ENCODE measurements around the gene OR2M4.

The OR2M4 gene, protein sequence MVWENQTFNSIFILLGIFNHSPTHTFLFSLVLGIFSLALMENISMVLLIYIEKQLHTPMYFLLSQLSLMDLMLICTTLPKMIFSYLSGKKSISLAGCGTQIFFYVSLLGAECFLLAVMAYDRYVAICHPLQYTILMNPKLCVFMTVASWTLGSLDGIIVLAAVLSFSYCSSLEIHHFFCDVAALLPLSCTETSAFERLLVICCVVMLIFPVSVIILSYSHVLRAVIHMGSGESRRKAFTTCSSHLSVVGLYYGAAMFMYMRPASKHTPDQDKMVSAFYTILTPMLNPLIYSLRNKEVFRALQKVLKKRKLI

DNA sequence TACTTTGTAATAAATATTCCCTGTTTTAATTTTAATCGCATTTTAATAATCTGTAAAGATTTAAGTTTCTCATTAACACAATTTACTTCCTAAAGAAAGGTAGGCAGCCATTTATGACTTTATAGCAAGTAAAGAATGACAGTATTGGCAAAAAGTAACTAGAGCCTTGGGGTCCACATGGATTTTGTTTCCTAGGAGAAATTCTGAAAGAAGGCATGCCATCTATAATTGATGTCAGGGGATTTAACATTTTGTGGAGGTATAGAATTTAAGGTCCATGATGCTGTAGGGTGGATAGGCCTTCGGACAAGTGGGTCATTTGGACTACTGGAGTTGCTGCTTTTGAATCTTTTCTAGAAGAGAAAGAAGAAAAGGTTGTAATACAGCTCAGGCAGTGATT lies at the start of gene OR2M4:
TSS of gene OR2M4 (plus strand) at position 301 of the 400 bp plus-strand sequence. CDS start 7,512 bp downstream, outside the sequence.
- H3K4me3 ChIP-seq = no peak within 1 kb of the TSS
- TF ChIP-seq, protein P1, sequence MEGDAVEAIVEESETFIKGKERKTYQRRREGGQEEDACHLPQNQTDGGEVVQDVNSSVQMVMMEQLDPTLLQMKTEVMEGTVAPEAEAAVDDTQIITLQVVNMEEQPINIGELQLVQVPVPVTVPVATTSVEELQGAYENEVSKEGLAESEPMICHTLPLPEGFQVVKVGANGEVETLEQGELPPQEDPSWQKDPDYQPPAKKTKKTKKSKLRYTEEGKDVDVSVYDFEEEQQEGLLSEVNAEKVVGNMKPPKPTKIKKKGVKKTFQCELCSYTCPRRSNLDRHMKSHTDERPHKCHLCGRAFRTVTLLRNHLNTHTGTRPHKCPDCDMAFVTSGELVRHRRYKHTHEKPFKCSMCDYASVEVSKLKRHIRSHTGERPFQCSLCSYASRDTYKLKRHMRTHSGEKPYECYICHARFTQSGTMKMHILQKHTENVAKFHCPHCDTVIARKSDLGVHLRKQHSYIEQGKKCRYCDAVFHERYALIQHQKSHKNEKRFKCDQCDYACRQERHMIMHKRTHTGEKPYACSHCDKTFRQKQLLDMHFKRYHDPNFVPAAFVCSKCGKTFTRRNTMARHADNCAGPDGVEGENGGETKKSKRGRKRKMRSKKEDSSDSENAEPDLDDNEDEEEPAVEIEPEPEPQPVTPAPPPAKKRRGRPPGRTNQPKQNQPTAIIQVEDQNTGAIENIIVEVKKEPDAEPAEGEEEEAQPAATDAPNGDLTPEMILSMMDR (IDR thresholded peaks at IDR 0.05) = no peak
- no peak within 1 kb of the TSS for H3K27ac ChIP-seq
- DNase-seq (ENCODE audit: low spot score) = no peak

DNA sequence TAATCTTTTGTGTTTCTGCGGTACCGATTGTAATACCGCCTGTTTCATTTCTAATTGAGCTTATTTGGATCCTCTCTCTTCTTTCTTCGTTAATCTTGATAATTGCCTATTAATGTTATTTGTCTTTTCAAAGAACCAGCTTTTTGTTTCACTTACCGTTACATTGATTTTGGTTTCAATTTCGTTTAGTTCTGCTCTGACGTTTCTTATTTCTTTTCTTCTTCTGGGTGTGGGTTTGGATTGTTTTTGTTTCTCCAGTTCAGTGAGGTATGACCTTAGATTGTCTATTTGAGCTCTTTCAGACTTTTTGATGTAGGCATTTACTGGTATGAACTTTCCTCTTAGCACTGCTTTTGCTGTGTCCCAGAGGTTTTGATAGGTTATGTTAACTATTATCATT lies 47.2 kb upstream of the OR2M4 start:
- H3K27ac ChIP-seq = no peak overlapping the region
- no peak overlapping the region for H3K4me3 ChIP-seq
- no peak for DNase-seq (ENCODE audit: low spot score)
- TF ChIP-seq, protein P1 (IDR thresholded peaks at IDR 0.05) = no peak

DNA sequence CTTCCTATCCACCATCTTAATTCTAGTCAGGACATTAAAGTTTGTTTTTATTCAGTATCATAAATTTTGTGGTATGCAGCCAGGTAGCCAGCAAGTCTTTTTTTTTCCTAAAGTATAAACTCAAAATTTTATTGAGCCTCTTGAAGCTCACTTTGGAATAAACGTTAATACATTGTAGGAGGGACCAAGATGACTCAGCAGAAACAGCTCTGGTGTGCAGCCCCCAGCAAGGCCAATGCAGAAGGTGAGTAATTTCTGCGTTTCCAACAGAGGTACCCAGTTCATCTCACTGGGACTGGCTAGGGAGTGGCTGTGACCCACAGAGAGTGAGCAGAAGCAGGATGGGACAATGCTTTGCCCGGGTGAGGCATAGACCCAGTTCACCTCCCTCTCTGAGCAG lies 43.9 kb upstream of the OR2M4 start:
- Histone ChIP-seq H3K4me3 (no peak overlapping the region), H3K27ac (no peak overlapping the region)
- DNase-seq (ENCODE audit: low spot score) = no peak
- TF ChIP-seq, protein P1 (IDR thresholded peaks at IDR 0.05) = no peak

DNA sequence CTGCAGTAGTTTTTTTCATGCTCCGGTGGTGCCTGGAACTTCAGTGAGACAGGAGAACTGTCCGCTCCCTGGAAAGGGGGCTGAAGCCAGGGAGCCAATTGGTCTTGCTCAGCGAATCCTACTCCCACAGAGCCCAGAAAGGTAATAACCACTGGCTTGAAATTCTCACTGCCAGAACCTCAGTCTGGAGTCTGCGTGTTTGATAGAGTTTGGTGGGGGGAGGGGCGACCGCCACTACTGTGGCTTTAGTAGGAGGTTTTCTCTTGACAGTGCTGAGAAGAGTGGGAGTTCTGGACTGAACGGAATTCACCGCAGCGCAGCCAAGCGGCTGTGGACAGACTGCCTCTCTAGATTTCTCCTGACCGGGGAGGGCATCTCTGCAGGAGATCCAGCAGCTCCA lies 42.2 kb upstream of the OR2M4 start:
- H3K27ac ChIP-seq = no peak overlapping the region
- TF ChIP-seq, protein P1 (IDR thresholded peaks at IDR 0.05) = no peak
- DNase-seq (ENCODE audit: low spot score) = no peak
- no peak overlapping the region for H3K4me3 ChIP-seq

DNA sequence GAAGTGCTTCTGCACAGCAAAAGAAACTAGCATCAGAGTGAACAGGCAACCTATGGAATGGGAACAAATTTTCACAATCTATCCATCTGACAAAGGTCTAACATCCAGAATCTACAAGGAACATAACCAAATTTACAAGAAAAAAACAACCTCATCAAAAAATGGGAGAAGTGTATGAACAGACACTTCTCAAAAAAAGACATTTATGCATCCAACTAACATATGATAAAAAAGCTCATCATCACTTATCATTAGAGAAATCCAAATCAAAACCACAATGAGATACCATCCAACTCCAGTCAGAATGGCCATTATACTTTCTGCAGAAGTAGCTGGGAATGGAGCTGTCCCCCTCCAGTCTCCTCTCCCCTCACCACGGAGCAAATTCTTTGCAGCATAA lies 37.1 kb upstream of the OR2M4 start:
- TF ChIP-seq, protein P1 (IDR thresholded peaks at IDR 0.05) = no peak
- H3K27ac ChIP-seq = no peak overlapping the region
- DNase-seq (ENCODE audit: low spot score) = no peak
- no peak overlapping the region for H3K4me3 ChIP-seq

DNA sequence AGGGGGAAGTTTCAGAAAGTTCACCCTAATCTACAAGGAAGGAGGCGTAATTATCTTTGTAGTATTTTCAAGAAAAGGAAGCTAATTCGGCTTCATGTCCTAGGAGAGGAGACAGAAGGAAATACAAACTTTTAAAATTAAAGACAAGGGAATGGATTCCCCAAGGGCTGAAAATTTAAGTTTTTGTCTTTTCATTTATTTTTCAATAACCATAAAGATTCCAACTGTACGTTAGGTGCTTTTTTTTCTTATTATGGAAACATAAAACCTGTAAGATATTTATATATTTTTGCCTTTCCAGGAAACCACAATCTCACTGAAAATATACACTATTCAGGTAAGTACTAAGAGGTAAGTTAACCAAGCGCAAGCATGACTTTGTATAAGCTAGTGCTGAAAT lies 34.3 kb upstream of the OR2M4 start, which contains the start of gene OR2M3:
TSS of gene OR2M3 (plus strand) at position 301 of the 400 bp plus-strand sequence. CDS start 5,803 bp downstream, outside the sequence.
- H3K4me3 ChIP-seq = no peak within 1 kb of the TSS
- no peak for DNase-seq (ENCODE audit: low spot score)
- TF ChIP-seq, protein P1 (IDR thresholded peaks at IDR 0.05) = no peak
- H3K27ac ChIP-seq = no peak within 1 kb of the TSS

DNA sequence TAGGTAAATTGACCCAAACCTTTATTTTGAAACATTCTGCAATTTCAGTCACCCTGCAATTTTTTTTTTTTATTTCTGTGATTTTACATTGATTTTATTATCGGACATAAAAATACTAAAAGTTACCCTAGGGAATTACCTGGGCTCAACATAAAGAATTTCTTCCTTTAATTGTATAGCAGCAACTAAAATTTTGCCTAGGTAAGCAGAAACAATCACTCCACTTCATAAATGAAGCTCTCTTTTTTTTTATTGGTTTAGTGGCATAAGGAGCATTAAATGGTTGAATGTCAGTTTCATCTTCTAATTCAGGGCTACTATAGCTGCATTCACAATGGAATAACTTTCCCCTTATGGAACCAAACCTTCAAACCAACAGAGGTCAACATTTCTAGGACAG lies 15.3 kb upstream of the OR2M4 start:
- DNase-seq (ENCODE audit: low spot score) = no peak
- Histone ChIP-seq H3K27ac (no peak overlapping the region), H3K4me3 (no peak overlapping the region)
- TF ChIP-seq, protein P1 (IDR thresholded peaks at IDR 0.05) = no peak
